ENCODE data around the gene CCDC192.

Gene CCDC192

DNA sequence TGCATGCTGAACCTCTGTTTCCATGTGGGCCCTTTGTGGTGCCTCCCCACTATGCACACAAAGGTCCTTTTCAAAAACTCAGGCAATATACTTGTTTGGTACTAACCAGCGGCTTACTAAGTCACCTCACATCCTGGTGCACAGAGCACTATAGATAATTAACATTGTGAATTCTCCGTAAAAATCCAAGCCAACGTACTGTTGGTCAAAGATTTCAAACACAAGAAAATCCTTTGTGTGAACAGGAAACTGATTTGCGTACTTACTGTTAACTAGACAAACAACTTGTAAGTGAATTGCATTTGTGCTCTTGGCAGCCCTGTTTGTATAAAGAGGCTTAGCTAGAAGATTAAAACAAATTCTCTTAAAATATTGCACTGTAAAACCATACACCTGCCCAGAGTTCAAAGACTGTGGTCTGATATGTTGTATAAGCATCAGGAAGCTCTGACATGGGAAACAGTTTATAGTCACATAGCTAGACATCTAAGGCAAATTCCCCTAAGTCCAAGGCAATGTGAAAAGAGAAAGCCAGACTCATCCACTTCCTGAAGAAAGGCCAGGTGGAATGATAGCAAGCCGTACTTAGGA, 255.3 kb downstream of the CCDC192 start:
- no peak for DNase-seq (ENCODE audit: low spot score)

DNA sequence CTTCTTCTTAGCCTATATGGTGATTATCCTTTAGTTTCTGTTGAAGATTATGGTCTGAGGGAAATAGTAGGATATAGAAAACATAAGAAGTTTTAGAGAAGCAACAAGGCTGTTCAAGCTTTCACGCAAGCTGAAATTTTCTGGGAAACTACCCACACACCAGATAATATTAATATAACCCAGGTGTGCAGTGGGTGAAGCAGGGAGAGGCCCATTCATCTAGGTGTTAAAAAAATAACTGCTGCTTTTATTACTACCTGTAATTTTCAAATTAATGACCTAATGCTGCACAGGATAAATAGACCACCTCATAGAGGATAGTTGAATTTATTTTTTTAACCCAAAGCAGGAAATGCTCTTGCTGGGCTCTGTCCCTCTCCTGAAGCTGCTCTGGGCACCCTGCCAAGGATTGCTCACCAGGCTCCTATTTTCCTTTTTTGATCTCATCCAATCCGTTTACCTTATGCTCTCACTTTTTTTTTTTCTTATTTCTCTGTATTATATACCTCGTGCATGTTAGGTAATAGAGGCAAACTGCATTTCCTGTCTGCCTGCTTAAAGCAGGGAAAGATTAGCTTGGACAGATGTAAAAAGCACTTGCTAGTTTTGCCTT, 256.1 kb downstream of the CCDC192 start:
- DNase-seq (ENCODE audit: low spot score), result no peak

DNA sequence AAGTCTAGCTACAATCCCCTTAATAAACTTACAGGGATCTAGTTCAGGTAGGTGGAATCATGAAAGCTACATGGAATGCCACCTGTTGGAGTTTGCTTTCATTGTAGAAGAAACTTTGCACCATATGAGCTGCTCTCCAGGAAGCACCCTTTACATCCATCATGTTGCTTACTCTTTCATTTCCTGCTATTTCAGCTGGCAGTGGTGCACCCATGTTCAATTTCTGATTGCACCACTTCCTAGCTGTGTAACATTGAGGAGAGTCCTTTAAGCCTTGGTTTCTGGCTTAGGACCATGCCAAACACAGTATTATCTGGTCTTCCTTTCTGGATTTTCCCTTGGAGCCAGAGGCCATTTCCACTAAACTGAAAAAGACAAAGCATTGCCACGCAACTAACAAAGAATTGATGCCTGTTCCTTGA, 257.1 kb downstream of the CCDC192 start:
- no peak for DNase-seq (ENCODE audit: low spot score)

DNA sequence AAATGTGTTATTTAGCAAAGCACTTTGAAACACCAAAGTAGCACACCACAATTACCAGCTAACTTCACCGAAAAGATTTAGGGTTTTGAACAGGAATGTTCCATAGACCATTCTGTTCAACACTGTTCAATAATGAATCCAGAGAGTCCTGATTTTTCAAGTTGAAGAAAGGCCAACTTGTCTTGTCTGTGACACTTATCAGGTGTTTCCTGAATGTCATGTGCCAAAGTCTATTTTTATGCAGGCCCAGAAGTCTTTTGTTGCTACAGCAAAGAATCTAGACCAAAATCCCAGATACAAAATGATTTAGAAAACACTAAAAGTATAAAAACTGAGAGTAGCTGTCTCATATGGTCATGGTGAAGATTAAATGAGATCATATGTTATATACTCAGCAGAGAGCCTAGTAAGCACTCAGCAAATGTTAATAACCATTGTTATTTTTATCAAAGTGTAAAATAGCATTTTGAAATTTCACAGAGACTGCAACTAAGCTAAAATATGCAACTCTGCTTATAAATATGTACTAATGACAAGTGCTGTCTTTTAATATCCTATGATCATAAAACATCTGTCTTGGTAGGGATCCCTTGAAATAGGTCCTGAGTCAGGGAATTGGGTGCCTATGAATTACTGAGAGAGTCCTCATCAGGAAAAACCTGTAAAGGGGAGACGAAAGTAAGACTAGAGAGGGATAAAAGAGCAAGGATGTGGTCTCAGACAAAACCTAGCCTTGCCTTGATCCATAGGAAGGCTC, 258.0 kb downstream of the CCDC192 start:
- DNase-seq (ENCODE audit: low spot score), result no peak

DNA sequence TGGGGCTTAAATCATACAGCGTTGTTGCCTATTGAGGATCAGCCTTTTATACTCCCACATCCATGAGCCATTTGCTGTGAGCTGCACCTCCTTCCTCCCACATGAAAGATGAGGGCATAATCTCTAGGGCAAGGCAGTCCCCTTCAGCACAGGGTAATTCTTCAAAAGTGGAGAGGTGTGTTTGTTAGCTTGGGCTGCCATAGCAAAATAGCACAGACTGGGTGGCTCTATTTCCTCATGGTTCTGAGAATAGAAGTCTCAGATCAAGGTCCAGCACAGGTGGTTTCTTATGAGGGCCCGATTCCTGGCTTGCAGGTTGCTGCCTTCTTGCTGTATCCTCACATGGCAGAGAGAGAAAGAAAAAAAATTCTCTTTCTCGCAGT, 258.6 kb downstream of the CCDC192 start:
- no peak for DNase-seq (ENCODE audit: low spot score)

DNA sequence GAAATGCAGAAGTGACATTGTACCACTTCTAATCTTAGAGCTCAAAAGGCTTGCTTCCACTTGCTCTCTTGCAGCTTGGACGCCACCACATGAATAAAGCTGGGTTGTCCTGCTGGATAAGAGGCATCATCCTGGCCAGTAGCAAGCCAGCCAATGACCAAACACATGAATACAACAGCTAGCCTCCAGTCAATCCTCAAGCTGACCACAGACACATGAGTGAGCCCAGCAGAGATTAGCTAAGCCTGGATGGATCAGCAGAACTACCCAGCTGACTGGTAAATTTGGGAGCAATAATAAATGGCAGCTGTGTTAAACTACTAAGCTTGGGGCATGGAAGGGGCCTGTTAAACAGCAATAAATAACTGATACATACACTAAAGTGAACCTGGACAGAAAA, 259.3 kb downstream of the CCDC192 start:
- no peak for DNase-seq (ENCODE audit: low spot score)

DNA sequence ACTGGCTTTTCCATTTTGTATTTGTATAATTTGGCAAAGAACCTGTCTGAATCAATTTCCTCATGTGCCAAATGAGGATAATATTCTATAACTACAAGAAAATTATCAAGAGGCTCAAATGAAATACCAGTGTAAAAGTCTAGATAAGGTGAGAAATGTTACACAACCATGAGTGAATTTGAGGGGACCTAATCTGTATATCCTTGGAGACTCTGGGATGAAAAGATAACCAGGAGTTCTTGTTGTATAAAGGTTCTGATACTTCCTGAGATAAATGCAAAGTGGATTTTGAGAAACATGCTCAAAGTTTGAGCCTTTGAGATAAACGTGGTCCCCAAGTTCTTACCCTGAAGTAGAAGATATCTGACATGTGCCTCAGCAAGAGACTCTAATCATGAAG, 260.0 kb downstream of the CCDC192 start:
- no peak for DNase-seq (ENCODE audit: low spot score)

DNA sequence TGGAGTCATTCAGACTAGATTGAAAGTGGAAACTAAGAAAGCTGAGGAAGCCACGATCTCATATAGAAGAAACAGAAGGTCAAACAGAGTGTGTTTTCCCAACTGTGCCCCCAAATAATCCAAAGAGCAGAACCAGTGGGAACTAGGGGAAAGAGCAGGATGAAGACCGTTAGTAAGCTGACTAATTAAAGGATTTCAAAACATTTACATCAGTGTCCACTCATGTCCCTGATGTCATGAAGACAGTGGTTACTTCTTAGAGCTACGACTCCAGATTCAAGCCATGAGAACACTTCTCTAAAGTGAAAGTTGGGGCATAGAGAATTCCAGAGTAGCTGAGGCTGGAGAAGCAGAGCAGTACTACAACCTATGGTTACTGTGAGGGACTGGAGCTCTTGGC, 260.7 kb downstream of the CCDC192 start:
- no peak for DNase-seq (ENCODE audit: low spot score)

DNA sequence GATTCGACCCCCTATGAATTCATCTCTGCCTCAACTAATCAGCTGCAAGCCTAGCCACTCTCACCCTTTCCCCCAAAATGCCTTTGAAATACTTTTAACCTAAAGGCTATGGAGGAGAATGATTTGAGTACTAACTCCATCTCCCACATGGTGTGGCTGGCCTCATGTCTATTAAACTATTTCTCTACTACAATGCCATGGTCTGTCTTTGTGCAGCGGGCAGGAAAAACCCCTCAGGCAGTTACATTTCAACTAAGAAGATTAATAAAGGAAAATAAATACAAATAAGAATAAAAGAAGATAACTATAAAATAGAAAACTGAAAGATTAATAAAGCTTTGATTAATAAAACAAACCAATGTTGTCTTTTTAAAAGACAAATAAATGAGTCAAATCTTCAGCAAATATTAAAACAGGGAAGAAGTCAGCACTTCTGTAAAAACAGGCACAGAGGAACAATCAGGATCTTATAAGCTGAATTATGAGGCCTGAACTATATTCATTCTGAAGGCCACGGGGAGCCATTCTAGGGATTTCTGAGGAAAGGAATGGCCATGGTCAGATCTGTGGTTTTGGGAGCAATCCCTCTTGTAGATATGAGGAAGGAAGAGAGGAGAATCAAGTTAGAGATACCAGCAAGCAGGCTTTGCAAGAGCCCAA, 264.3 kb downstream of the CCDC192 start:
- no peak for DNase-seq (ENCODE audit: low spot score)

DNA sequence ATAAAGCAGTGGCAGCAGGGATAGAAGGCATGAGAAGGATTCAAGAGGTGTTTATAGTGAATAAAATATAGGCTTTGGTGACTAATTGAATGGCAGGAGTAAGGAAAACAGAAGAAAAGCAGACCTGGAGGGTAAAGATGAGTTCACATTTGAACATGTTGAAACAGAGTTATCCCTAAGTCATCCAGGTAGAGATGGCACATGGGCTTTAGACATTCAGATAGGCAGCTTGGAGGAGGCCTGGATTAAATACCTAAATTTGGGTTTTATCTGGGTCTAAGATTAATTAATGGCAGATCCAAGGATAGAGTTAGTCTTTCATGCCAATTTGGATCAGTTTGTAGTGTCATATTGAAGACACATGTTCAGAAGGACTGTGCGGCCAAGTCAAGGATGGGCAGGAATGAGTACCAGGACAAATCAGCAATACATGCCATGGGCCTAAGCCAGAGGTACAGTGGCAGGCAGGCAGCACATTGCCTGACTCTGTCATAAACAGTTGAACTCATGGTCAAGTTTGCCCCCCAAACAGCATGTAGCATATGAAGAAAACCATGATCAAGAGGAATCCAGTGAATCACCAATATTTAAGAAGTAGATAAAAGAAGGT, 264.9 kb downstream of the CCDC192 start:
- no peak for DNase-seq (ENCODE audit: low spot score)

DNA sequence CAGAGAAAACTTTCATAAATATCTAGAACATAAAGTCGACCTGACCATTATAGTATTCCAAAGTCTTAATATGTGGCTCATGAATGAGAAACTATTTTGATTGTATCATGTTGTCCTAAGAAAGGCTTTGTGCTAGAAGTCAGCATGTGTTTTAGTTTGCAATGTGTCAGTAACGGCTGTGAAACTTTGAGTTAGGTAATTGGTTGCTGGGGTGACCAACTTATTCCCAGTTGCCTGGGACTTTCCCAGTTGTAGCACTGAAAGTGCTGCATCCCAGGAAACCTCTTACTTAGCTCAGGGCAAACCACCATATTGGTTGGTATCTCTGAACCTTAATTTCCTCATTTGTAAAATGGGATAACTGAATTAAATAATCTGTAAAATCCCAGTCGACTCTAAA, 265.8 kb downstream of the CCDC192 start:
- no peak for DNase-seq (ENCODE audit: low spot score)

DNA sequence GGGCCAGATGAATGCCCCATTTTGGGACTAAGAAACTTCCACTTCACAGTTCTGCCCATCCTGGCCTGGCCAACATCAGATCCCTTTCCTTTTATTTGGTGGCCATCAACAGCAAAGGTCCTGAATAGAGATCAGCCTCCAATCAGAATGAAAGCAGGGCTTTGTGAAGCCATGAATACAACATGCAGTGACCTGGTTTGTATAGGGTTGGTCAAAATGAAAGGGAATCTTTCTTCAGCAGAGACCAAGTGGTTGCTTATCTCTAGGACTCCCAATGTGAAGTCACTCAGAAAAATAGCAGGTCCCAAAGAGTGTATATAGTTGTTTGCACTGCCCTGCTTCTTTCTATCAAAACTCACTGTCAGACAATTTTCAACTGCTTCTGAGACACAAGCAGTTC, 266.5 kb downstream of the CCDC192 start:
- DNase-seq (ENCODE audit: low spot score), result no peak

DNA sequence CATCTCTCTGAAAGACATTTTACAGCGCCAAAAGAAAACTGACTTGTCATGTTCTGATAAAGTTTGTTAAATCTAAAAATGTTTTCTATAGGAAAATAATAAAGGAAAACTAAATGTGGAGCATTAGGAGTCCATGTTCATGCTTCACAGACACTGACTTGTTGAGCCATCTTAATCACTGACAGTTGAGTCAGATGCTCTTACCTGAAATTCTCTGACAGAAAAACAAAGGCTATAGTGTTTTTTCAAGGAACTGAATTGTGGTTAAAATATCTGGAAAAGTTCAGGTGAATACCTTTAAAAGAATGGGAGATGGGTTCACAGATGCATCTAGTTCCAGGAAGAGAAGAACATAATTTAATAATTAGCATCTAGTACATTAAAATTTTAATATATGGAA, 266.9 kb downstream of the CCDC192 start:
- no peak for DNase-seq (ENCODE audit: low spot score)

DNA sequence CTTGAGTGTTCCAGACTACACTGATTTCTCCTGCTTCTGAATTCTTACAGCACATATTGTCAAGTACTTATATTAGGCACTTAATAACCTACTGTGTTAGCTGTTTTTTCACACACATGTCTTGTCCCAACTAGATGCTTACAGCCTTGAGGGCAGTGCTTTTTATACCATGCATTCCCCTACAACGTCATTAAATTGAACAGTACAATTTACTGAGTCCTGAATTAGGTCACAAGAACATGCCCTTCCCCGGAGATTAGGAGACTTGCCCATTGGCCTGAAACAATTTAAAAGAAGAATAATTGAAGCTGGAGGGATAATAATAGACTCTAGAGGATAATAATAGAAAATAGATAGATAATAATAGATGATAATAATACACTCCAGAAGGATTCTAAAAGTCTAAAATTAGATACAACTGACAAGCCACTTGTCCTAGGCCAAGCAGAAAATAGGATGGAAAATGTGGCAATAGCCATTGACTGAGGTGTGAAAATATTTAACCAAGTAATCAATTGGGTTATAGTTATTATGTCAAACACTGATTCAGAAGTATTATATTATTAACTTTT, 267.7 kb downstream of the CCDC192 start:
- DNase-seq (ENCODE audit: low spot score), result no peak

DNA sequence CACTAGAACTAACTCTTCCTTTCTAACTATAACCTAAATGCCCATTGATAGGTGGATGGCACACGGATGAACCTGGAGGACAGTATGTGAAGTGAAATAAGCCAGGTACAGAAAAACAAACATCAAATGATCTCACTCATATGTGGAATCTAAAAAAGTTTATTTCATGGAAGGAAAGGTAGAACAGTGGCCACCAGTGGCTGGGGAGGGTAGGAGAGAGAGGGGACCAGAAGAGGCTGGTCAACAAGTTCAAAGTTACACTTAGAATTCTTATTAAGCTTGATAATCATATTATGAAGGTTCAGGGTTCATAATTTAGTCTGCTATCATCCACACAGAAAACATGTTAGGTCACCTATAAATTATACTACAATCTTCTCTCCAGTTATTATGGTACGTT, 272.8 kb downstream of the CCDC192 start:
- no peak for DNase-seq (ENCODE audit: low spot score)

DNA sequence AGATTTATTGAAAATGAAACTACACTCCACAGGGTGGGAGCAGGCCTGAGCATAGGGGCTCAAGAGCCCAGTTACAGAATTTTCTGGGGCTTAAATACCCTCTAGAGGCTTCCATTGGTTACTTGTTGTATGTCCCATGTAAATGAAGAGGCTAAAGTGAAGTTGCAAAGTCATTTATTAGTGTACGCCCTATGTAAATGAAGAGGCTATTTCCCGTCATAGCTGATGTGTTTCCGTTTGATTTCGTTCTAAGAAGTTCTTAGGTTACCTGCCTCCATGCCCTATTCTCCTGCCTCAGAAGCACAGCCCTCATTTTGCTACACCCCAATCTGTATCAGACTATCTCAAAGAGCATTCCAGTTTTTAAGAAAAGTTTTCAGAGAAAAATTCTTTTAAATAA, 273.3 kb downstream of the CCDC192 start:
- DNase-seq (ENCODE audit: low spot score), result no peak

DNA sequence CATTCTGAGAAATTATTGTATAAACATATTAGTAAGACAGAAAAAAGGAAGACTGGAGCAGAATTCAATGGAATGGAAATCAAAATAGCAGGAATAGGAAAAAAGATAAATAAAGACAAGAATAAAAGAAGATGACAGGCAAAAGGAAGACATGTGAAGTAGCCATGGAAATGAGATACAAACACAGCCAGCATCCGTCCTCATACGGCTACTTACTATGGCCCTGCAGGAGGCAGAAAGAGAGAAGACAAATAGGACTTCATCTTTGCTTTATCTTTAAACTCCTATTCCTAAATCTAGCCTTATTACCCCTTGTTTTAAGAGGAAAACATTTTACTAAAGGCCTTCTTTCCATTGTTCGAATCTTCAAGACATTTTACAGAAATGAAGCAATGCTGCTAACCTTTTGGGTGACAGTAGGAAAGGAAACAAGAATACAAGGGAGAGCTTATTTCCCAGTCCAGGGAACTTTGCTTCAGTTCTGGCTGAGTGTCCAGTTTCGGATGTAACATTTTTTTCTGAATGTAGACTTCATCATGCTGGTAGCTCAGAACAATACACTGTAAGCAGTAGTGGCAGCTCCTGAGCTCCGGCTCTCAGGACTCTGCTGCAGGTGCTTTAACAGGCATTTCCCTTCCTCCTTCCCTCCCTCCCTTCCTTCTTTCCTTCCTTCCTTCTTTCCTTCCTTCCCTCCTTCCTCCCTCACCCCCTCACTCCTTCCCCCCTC, 274.0 kb downstream of the CCDC192 start:
- no peak for DNase-seq (ENCODE audit: low spot score)

DNA sequence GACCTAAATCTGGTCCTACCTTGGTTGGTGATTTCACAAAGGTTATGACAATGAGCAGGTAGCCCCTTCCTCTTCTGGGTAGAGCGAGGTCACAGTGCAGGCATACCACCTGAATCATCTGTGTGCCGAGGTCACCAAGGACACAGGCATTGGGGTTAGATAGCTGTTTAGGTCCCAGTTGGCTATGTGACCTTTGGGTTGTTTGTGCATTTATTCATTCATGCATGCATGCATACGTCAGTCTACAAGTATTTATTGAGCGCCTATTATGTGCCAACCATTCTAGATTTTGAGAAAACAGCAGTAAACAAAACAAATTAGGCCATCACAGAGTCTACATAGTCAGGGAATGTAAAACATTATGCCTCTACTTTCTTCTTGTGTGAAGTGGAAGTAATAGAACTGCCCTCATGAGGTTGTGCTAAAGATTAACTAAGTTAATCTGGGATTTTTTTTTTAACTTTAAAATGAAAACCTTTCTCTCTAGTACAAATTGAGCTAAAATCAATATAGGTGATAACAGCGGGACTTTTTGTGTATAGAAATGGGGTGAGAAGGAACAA, 275.6 kb downstream of the CCDC192 start:
- DNase-seq (ENCODE audit: low spot score), result no peak

DNA sequence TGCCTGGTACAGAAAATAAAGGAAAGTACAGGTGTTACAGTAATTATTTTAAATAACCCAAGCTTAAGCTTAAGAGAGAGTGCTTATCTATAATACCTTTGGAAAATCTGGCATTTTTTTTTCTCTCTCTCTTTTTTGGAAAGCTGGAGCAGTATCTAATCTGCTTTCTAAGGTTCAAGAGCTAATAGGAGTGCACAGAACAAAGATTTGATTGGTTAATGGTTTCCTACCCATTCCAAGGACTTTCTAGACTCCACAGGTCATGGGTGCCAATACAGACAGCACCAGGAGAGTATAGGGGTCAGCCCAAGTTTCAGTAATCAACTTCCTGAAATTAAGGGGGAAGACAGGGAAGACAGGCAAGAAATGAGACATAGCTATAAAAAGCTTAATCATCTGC, 276.3 kb downstream of the CCDC192 start:
- no peak for DNase-seq (ENCODE audit: low spot score)

DNA sequence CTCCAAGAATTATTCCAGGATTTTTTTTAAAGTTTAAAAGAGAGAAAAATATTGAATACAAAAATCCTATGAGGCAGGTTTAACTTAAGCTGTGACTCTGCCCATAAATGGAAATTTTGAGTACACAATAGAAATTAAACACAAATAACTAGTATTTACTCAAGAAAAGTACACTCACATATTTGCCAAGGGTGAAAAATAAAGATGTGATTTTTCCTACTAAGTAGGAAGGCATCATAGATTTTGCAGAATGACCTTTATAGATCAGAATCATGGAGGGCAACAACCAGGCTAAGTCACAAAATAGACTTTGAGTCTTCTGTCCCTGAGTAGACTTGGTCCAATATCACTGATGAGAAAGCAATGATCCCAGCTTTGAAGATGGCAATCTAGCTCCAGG, 277.7 kb downstream of the CCDC192 start:
- DNase-seq (ENCODE audit: low spot score), result no peak

DNA sequence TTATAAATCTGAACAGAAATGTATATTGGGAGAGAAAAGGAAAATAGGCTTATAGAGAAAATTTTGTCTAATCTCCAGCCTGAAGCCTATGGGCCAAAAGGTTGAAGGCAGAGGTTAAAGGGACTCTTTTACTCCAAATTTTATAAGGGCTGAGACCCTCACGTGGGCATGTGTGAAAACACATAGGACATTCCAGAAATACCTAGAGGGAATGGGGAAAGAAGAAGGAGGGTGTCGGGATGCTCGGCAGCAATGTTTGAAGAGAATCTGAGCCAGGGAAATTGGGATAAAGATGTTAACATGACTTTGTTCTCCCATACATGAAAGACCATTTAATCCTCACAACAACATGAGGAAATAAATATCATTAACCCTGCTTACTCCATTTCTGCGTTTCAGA, 278.3 kb downstream of the CCDC192 start:
- DNase-seq (ENCODE audit: low spot score), result no peak
